Measurements from ENCODE around the gene PRKCSH.
"Not testable (repeated sequence)": the region's sequence is repeated elsewhere in the genome, so short reads cannot be mapped to it uniquely, and the experiment has no call there.

PRKCSH gene

GRCh38 chr19:11435057-11435832 is at the start of gene PRKCSH, which contains the start of gene ODAD3:
Gene PRKCSH, plus strand, starts transcription at chr19:11435635. Its CDS starts 483 bp downstream, at chr19:11436118.
Gene ODAD3, minus strand, starts transcription at chr19:11435121. Its CDS starts 105 bp downstream, at chr19:11435016.
- DNase-seq: peak; percentile 97

GRCh38 chr19:11387162-11388034 is 48.0 kb upstream of the PRKCSH start:
- DNase-seq: no peak

GRCh38 chr19:11390359-11390758 is 45.1 kb upstream of the PRKCSH start:
- no peak for DNase-seq

GRCh38 chr19:11390933-11391680 is 44.3 kb upstream of the PRKCSH start:
- DNase-seq: no peak

- DNase-seq: no peak
These were observed 38.3 kb upstream of the PRKCSH start for GRCh38 chr19:11397089-11397610.

GRCh38 chr19:11399667-11400066 is 35.8 kb upstream of the PRKCSH start:
- DNase-seq: no peak

- no peak for DNase-seq
These were observed 34.6 kb upstream of the PRKCSH start for GRCh38 chr19:11400798-11401197.

GRCh38 chr19:11401808-11402543 is 33.5 kb upstream of the PRKCSH start:
- DNase-seq: no peak

- no peak for DNase-seq
These were observed 30.7 kb upstream of the PRKCSH start for GRCh38 chr19:11404588-11405222.

GRCh38 chr19:11405846-11406643 is 29.4 kb upstream of the PRKCSH start:
- peak; percentile 44 for DNase-seq

- DNase-seq: not testable (repeated sequence)
These were observed 28.7 kb upstream of the PRKCSH start for GRCh38 chr19:11406703-11407236.

- DNase-seq: no peak
These were observed 26.8 kb upstream of the PRKCSH start for GRCh38 chr19:11408591-11408990.

GRCh38 chr19:11410682-11411081 is 24.8 kb upstream of the PRKCSH start:
- no peak for DNase-seq

GRCh38 chr19:11414544-11414943 is 20.9 kb upstream of the PRKCSH start:
- DNase-seq: no peak

- no peak for DNase-seq
These were observed 18.9 kb upstream of the PRKCSH start for GRCh38 chr19:11416346-11417052.

GRCh38 chr19:11418094-11418548 is 17.3 kb upstream of the PRKCSH start:
- DNase-seq: no peak

- no peak for DNase-seq
These were observed 16.6 kb upstream of the PRKCSH start, which contains the start of gene RGL3 for GRCh38 chr19:11418549-11419506. Gene RGL3, minus strand, starts transcription at chr19:11419314. Its CDS starts 36 bp downstream, at chr19:11419278.

Data from stimulated activated CD4-positive, alpha-beta T cell treated with anti-CD3 and anti-CD28 coated beads, Interleukin-4, amount 100 ng/mL, for 1 hour (primary cell).